Measurements from ENCODE around the gene CYS1. TPM values are rescaled to one million over a fixed set of nuclear protein-coding genes. Genes with fewer than 3 reads are reported as not detected.

Gene CYS1
- polyA plus RNA-seq, 3 donors: not detected

DNA sequence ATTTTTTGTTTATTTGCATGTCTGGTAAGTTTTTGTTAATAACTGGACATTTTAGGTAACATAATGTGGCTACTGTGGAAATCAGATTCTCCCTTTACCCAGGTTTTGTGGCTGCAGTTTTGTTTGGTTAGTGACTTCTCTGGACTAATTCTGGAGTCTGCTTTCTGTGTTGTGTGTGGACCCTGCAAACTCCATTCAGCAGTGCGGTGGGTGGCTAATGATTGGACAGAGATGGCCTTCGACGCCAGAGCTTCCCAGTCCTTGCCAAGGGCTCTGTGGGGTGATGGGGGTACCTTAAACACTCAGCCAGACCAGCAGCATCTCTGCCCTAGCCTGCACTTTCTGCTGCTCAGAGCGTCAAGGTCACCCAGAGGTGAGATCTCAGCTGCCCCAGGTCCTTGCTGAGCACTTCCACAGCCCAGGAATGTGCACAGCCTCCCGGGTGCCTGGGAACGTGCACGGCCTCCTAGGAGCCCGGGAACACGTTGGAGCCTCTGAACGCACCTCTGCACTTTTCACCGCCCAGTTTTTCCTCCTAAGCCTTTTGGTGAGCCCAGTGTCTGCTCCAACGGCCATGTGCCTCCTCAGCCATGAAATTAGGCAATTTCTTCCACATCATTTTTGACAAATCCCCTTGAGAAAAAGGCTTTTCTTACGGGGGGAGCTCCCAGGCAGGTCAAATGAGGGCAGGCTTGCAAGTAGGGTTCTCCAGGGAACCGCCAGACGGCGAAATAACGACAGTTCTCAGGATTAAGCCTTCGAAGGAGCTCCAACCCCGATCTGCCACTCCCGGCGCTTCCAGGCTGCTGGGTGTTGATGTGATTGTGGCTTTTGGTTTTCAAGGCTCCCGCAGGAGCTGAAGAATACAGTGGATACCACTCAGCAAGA is 72.0 kb downstream of the CYS1 start:
- no peak overlapping the region for H3K4me3 Mint-ChIP-seq
- 79% methylated on average over 15 of the region's 22 CpGs for WGBS (ENCODE audit: insufficient coverage)
- no peak overlapping the region for H3K27ac ChIP-seq (ENCODE audit: low read depth in 1 of 2, low read length in 2 of 2)
- peaks cover 4 to 9% of the 10 kb centered on the region in 2 donors for H3K4me1 ChIP-seq (ENCODE audit: control insufficient read depth in 1 of 2, insufficient read depth in 2 of 2, low read length in 2 of 2)
- H3K4me1 Mint-ChIP-seq: peaks cover 6% of the 10 kb centered on the region
- H3K9me3 Mint-ChIP-seq: peaks cover 0 to 16% (median 9%) of the 10 kb centered on the region in 7 donors
- peak overlapping the region in 1 of 7 donors; percentile 80 for H3K27ac Mint-ChIP-seq
- peaks cover 27 to 44% (median 31%) of the 10 kb centered on the region in 3 donors for H3K27me3 Mint-ChIP-seq (ENCODE audit: low read depth in 3 of 3)
- TF ChIP-seq, protein P1, sequence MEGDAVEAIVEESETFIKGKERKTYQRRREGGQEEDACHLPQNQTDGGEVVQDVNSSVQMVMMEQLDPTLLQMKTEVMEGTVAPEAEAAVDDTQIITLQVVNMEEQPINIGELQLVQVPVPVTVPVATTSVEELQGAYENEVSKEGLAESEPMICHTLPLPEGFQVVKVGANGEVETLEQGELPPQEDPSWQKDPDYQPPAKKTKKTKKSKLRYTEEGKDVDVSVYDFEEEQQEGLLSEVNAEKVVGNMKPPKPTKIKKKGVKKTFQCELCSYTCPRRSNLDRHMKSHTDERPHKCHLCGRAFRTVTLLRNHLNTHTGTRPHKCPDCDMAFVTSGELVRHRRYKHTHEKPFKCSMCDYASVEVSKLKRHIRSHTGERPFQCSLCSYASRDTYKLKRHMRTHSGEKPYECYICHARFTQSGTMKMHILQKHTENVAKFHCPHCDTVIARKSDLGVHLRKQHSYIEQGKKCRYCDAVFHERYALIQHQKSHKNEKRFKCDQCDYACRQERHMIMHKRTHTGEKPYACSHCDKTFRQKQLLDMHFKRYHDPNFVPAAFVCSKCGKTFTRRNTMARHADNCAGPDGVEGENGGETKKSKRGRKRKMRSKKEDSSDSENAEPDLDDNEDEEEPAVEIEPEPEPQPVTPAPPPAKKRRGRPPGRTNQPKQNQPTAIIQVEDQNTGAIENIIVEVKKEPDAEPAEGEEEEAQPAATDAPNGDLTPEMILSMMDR (IDR thresholded peaks at IDR 0.05): no peak
- intact Hi-C loops (cut with micrococcal nuclease): no loop called here
- no peak for DNase-seq
- peaks cover 0 to 7% of the 10 kb centered on the region in 2 donors for H3K36me3 Mint-ChIP-seq
- no peak overlapping the region for H3K4me2 ChIP-seq (replicated peaks; ENCODE audit: extremely low read depth, low read length, poor library complexity, severe bottlenecking)
- no peak overlapping the region for H3K9ac ChIP-seq (ENCODE audit: insufficient read depth, low read length, poor library complexity, severe bottlenecking)
- H3K4me3 ChIP-seq (replicated peaks in 1 of 3; ENCODE audit: low read depth in 2 of 3, low read length in 3 of 3): no peak overlapping the region
- H3K36me3 ChIP-seq (replicated peaks in 1 of 2; ENCODE audit: control insufficient read depth in 1 of 2, insufficient read depth in 2 of 2, low read length in 2 of 2): no peaks in the 10 kb centered on the region
- H3K9me3 ChIP-seq (replicated peaks in 1 of 2; ENCODE audit: control insufficient read depth in 1 of 2, insufficient read depth in 1 of 2, low read length in 2 of 2): peaks cover 6 to 9% of the 10 kb centered on the region in 2 donors
- H3K27me3 ChIP-seq (ENCODE audit: control insufficient read depth in 2 of 2, insufficient read depth in 2 of 2, low read length in 2 of 2): peaks cover 0 to 18% of the 10 kb centered on the region in 2 donors
- H3K79me2 ChIP-seq (ENCODE audit: insufficient read depth, low read length): no peaks in the 10 kb centered on the region
- no peak overlapping the region for H2AFZ ChIP-seq (ENCODE audit: insufficient read depth, low read depth, low read length, poor library complexity, severe bottlenecking)
- no peaks in the 10 kb centered on the region for H4K20me1 ChIP-seq (ENCODE audit: insufficient read depth, low read length)

DNA sequence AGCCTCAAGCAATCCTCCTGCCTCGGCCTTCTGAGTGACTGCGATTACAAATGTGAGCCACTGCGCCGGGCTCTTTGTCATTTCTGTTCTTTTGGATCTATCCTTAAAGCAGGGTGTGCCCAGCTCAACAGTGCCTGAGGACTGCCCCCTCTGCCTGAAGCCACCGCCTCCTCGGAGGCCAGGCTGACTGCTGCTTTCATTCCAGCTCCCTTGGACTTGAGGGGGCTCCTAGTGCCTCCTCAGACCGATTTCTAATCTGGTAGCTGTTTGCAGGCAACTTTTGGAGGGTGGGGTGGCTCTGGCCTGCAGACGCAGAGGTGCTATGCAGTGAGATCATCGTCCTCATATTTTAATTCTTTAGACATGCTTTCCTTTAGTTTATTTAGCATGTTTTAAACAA is 72.8 kb downstream of the CYS1 start:
- DNase-seq: no peak

More for the DNA sequence above, 72.8 kb downstream of the CYS1 start:
- 76% methylated on average over 5 of the region's 9 CpGs for WGBS (ENCODE audit: insufficient coverage)
- H3K4me1 ChIP-seq (ENCODE audit: control insufficient read depth in 1 of 2, insufficient read depth in 2 of 2, low read length in 2 of 2): peaks cover 7 to 14% of the 10 kb centered on the region in 2 donors
- peaks cover 7% of the 10 kb centered on the region for H3K4me1 Mint-ChIP-seq
- peaks cover 6% of the 10 kb centered on the region in 2 donors for H3K9me3 ChIP-seq (replicated peaks in 1 of 2; ENCODE audit: control insufficient read depth in 1 of 2, insufficient read depth in 1 of 2, low read length in 2 of 2)
- H3K27me3 ChIP-seq (ENCODE audit: control insufficient read depth in 2 of 2, insufficient read depth in 2 of 2, low read length in 2 of 2): peaks cover 0 to 18% of the 10 kb centered on the region in 2 donors
- peaks cover 0 to 16% (median 9%) of the 10 kb centered on the region in 7 donors for H3K9me3 Mint-ChIP-seq
- no peaks in the 10 kb centered on the region for H3K36me3 ChIP-seq (replicated peaks in 1 of 2; ENCODE audit: control insufficient read depth in 1 of 2, insufficient read depth in 2 of 2, low read length in 2 of 2)
- H3K27me3 Mint-ChIP-seq (ENCODE audit: low read depth in 3 of 3): peaks cover 27 to 44% (median 31%) of the 10 kb centered on the region in 3 donors
- H4K20me1 ChIP-seq (ENCODE audit: insufficient read depth, low read length): no peaks in the 10 kb centered on the region
- H3K27ac Mint-ChIP-seq: peak overlapping the region in 1 of 7 donors; percentile 43
- H3K36me3 Mint-ChIP-seq: peaks cover 0 to 7% of the 10 kb centered on the region in 2 donors
- no peak overlapping the region for H3K27ac ChIP-seq (ENCODE audit: low read depth in 1 of 2, low read length in 2 of 2)
- no peaks in the 10 kb centered on the region for H3K79me2 ChIP-seq (ENCODE audit: insufficient read depth, low read length)
- H3K9ac ChIP-seq (ENCODE audit: insufficient read depth, low read length, poor library complexity, severe bottlenecking): no peak overlapping the region
- no peak overlapping the region for H2AFZ ChIP-seq (ENCODE audit: insufficient read depth, low read depth, low read length, poor library complexity, severe bottlenecking)
- H3K4me2 ChIP-seq (replicated peaks; ENCODE audit: extremely low read depth, low read length, poor library complexity, severe bottlenecking): no peak overlapping the region
- H3K4me3 ChIP-seq (replicated peaks in 1 of 3; ENCODE audit: low read depth in 2 of 3, low read length in 3 of 3): no peak overlapping the region
- intact Hi-C loops (cut with micrococcal nuclease): no loop called here
- TF ChIP-seq, protein P1 (IDR thresholded peaks at IDR 0.05): no peak
- no peak overlapping the region for H3K4me3 Mint-ChIP-seq

Small RNA genes lying within 50 kb of the gene (small RNA-seq; reads per million reads assigned to genes)
- not detected for gene RF00568 (ENCODE audit: insufficient read length, low read depth)

Other genes with a start within 250 kb of the CYS1 start
- 1 to 10 TPM; 6.0 to 8.4 (median 7.2) TPM for gene TAF1B, start 236.9 kb downstream of the CYS1 start, polyA plus RNA-seq
- under 1 TPM in 1 of 3 donors, not detected in 2; 0.08 TPM for gene GRHL1, start 128.7 kb downstream of the CYS1 start, polyA plus RNA-seq
- gene KLF11, start 36.9 kb downstream of the CYS1 start, polyA plus RNA-seq: 10 to 100 TPM; 21.0 to 69.8 (median 25.3) TPM
- 1 to 10 TPM in 1 of 3 donors, not detected in 2; 1.5 TPM for gene RRM2, start 42.3 kb upstream of the CYS1 start, polyA plus RNA-seq
- 10 to 100 TPM; 82.1 to 99.5 (median 98.0) TPM for gene HPCAL1, start 222.5 kb upstream of the CYS1 start, polyA plus RNA-seq

Data from CD14-positive monocyte (primary cell).